Ascending aorta (tissue), 2 donors: ENCODE results near the gene THYN1. TPM values are rescaled to one million over a fixed set of nuclear protein-coding genes. Genes with fewer than 3 reads are reported as not detected.

Source experiments
- DNase-seq, 2 donors: peaks; one replicate each; pipeline ENCODE4 v3.0.0-alpha.2; 2019; ENCODE audit warnings: low spot score in 2 of 2
- H3K27ac ChIP-seq, 2 donors: fragments of 200-600 bp; sonication (generic); one replicate each; pipeline ENCODE4 v1.5.1; 2016 to 2017; ENCODE audit warnings: mild to moderate bottlenecking in 1 of 2
- H3K27me3 ChIP-seq: fragments of 200-600 bp; sonication (generic); one replicate; pipeline ENCODE4 v1.5.1; 2017
- H3K36me3 ChIP-seq, 2 donors: fragments of 200-600 bp; sonication (generic); one replicate each; pipeline ENCODE4 v1.5.1; 2016
- H3K4me1 ChIP-seq, 2 donors: fragments of 200-600 bp; sonication (generic); one replicate each; pipeline ENCODE4 v1.5.1; 2016 to 2017; ENCODE audit warnings: mild to moderate bottlenecking in 1 of 2
- H3K4me3 ChIP-seq, 2 donors: fragments of 200-600 bp; sonication (generic); one replicate each; pipeline ENCODE4 v1.5.1; 2016 to 2017; ENCODE audit warnings: mild to moderate bottlenecking in 1 of 2
- H3K9me3 ChIP-seq, 2 donors: fragments of 200-600 bp; sonication (generic); one replicate each; pipeline ENCODE4 v1.5.1; 2016
- intact Hi-C: fragments of 100-400 bp; cut with DNase I; formaldehyde crosslinking; loops from one replicate; pipeline ENCODE4 v1.15.1; 2023
- total RNA-seq: library from RNA; depleted of rRNA; stranded (reverse); fragments of >200 nt; gene quantifications from one replicate; pipeline ENCODE4 v1.1.0, GENCODE V29; 2016
- TF ChIP-seq, protein P1 (sequence below), 3 experiments: fragments of 200-600 bp in 2 of 3; fragments of 450-650 bp in 1 of 3; sonication (generic) in 2 of 3; IDR thresholded peaks; one replicate each; pipeline ENCODE4 v1.5.1; 2016 to 2019; ENCODE audit warnings: antibody characterized with exemption in 3 of 3, mild to moderate bottlenecking in 1 of 3, moderate library complexity in 1 of 3

Gene THYN1
- 19.8 TPM for total RNA-seq

DNA sequence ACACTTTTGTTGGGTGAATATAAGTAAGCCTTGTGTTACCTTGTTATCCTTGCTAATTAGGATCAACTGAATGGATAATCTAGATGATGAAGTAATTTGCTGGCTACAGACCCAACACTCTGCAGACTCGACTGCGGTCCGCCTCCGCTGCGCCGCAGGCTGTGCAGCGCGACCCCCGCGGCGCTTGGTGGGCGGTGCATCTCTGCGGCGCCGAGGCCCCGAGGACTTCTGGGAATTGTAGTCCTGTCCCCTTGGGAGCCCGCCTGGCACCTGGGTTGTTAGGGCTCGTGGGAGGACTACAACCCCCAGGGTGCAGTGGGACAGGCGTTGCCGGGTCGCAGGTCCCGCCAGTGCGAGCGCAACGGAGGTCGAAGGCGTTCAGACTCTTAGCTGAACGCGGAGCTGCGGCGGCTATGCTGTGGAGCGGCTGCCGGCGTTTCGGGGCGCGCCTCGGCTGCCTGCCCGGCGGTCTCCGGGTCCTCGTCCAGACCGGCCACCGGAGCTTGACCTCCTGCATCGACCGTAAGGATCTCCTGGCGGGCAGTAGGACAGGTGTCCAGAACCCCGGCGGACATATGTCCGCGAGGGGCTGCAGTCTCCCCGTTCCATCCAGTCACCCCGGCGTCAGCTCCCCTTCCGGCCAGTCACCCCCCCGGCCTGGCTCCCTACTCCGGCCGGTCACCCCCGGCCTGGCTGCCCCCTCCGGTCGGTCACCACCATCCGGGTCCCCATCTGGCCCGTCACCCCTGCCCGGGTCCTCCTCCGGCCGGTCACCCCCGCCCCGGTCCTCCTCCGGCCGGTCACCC, at the start of gene THYN1, which contains the start of gene ACAD8:
Gene THYN1 (minus strand): TSS at position 165 of the 806 bp plus-strand sequence. CDS start 470 bp downstream, outside the sequence.
Gene ACAD8 (plus strand): TSS at position 381 of the 806 bp plus-strand sequence. CDS start 33 bp downstream, at position 414.
- H3K9me3 ChIP-seq, result no peaks in the 10 kb centered on the region

DNA sequence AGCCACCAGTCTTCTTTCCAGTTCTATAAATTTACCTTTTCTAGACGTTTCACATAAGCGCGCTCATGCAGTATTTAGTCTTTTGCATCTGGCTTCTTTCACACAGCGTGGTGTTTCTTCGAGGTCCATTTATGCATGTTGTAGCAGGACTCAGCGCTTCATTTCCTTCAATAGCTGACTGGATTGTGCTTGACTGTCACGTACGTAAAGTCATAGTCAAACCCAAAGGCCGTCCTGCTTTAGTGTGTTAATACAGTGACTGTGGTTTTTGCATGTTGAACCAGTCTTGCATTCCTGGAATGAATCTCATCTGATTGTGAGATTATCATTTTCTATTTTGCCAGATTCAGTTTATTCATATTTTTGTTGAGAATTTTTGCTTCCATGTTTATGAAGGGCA, 41.5 kb upstream of the THYN1 start:
- Histone ChIP-seq H3K27me3 (no peaks in the 10 kb centered on the region), H3K36me3 (no peaks in the 10 kb centered on the region), H3K4me3 (no peak overlapping the region), H3K27ac (no peak overlapping the region), H3K4me1 (no peaks in the 10 kb centered on the region), H3K9me3 (no peaks in the 10 kb centered on the region)
- TF ChIP-seq, protein P1, sequence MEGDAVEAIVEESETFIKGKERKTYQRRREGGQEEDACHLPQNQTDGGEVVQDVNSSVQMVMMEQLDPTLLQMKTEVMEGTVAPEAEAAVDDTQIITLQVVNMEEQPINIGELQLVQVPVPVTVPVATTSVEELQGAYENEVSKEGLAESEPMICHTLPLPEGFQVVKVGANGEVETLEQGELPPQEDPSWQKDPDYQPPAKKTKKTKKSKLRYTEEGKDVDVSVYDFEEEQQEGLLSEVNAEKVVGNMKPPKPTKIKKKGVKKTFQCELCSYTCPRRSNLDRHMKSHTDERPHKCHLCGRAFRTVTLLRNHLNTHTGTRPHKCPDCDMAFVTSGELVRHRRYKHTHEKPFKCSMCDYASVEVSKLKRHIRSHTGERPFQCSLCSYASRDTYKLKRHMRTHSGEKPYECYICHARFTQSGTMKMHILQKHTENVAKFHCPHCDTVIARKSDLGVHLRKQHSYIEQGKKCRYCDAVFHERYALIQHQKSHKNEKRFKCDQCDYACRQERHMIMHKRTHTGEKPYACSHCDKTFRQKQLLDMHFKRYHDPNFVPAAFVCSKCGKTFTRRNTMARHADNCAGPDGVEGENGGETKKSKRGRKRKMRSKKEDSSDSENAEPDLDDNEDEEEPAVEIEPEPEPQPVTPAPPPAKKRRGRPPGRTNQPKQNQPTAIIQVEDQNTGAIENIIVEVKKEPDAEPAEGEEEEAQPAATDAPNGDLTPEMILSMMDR (IDR thresholded peaks at IDR 0.05), result no peak
- no peak for DNase-seq
- intact Hi-C loops, result no loop called here

More for the DNA sequence above, at the start of gene THYN1, which contains the start of gene ACAD8:
- H3K27ac ChIP-seq, result peak within 1 kb of the TSS; percentile 44 to 45
- TF ChIP-seq, protein P1 (IDR thresholded peaks at IDR 0.05), result peak in 2 of 3 experiments; percentile 31 to 45
- H3K27me3 ChIP-seq, result no peaks in the 10 kb centered on the region
- DNase-seq, result peak; percentile 83 to 98
- intact Hi-C loops, result loop anchor here (1.0 to 5.0 kb wide), 3 partner anchors 29 to 301 kb away; partner anchors contain the start of genes GLB1L2 and VPS26B
- peak within 1 kb of the TSS; percentile 82 to 84 for H3K4me3 ChIP-seq
- peaks cover 10 to 29% of the 10 kb centered on the region in 2 donors for H3K36me3 ChIP-seq
- H3K4me1 ChIP-seq, result peaks cover 0 to 15% of the 10 kb centered on the region in 2 donors

DNA sequence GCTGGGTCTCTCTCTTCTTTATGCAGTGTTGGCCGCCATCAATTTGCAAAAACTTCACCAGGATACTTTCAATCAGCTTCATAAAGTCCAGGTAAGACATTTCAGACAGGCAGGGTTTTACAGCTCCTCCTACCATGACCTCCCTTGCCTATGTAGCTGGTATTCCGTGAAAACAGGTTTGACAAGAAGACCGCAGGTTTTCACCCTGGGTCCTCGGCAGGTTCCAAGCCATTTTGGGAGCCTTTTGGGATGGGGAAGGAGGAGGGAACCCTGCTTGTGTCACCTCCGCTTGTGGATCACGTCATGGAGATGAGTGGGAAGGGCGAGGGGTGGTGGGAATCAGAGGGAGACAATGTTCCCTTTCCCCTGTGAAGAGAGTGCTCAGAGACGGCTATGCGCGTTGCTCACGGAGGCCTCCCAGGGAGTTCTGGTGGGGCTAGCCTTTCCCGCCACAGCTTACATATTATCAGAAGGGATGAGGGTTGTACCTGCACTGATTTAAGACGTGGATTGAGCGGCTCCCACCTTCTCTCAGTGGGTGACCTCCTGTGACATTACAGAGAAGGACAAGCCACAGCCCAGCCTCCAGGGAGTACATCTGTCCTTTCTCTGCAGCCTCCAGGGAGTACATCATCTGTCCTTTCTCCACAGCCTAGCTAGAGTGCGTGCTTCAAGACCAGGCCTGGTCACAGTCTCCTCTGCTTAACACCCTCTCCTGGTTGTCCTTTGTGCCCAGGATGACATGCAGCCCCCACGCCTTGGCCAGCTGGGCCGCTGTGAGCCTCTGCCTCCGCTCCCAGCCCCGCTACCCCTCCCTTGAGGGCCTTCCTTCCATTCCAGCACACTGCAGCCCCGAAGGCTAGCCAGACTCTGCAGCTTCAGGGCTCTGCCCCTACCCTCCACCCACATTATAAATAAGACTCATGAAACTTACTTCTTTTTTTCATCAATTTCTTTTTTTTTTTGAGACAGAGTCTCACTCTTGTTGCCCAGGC, 40.3 kb upstream of the THYN1 start:
- no peaks in the 10 kb centered on the region for H3K4me1 ChIP-seq
- H3K9me3 ChIP-seq, result no peaks in the 10 kb centered on the region
- H3K27ac ChIP-seq, result no peak overlapping the region
- DNase-seq, result peak in 1 of 2 donors; percentile 50
- H3K27me3 ChIP-seq, result no peaks in the 10 kb centered on the region
- H3K36me3 ChIP-seq, result no peaks in the 10 kb centered on the region
- H3K4me3 ChIP-seq, result no peak overlapping the region
- intact Hi-C loops, result no loop called here
- TF ChIP-seq, protein P1 (IDR thresholded peaks at IDR 0.05), result no peak

DNA sequence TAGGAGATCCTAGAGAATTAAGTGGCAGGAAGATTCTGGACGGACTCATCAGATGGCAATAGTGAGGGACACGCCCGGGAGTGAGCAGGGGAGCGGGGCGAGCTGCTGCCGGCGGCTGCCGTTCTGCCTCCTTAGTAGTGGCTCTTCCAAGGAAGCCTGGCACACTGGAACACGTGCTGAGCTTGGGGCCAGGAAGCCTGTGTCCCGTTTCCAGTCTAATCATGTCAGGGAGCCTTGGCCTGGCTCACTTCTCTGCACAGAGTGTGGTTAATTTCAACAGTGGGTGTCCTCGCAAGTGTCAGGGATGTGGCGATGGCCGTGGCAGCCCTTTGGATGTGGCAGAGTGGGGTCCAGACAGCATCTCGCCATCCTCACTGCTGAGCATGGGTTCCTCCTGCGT, 39.5 kb upstream of the THYN1 start:
- Histone ChIP-seq H3K4me3 (no peak overlapping the region), H3K27me3 (no peaks in the 10 kb centered on the region), H3K36me3 (no peaks in the 10 kb centered on the region), H3K4me1 (no peaks in the 10 kb centered on the region), H3K9me3 (no peaks in the 10 kb centered on the region), H3K27ac (no peak overlapping the region)
- intact Hi-C loops, result no loop called here
- DNase-seq, result peak in 1 of 2 donors; percentile 38
- TF ChIP-seq, protein P1 (IDR thresholded peaks at IDR 0.05), result no peak

DNA sequence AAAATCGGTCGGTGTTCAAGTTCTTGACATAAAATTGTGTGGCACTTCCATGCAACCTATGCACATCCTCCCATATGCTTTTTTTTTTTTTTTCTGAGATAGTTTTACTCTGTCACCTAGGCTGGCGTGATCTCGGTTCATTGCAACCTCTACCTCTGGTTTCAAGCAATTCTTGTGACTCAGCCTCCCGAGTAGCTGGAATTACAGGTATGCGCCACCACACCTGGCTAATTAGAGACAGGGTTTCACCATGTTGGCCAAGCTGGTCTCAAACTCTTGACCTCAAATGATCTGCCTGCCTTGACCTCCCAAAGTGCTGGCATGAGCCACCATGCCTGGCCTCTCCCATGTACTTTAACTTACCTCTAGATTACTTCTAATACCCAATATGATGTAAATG, 38.0 kb upstream of the THYN1 start:
- H3K36me3 ChIP-seq, result no peaks in the 10 kb centered on the region
- TF ChIP-seq, protein P1 (IDR thresholded peaks at IDR 0.05), result no peak

More for the DNA sequence above, 38.0 kb upstream of the THYN1 start:
- no peak overlapping the region for H3K4me3 ChIP-seq
- H3K9me3 ChIP-seq, result no peaks in the 10 kb centered on the region
- H3K4me1 ChIP-seq, result no peaks in the 10 kb centered on the region
- intact Hi-C loops, result no loop called here
- no peak overlapping the region for H3K27ac ChIP-seq
- no peaks in the 10 kb centered on the region for H3K27me3 ChIP-seq
- DNase-seq, result peak in 1 of 2 donors; percentile 24
